GM12864 (cell line): ENCODE results near the gene APOA1.

Experiments
- DNase-seq: peaks from one replicate; pipeline ENCODE4 v3.0.0-alpha.2; 2011; ENCODE audit warnings: low read depth
- H3K4me3 ChIP-seq: 2 replicates; pipeline ENCODE4 v1.5.1; 2011; ENCODE audit warnings: mild to moderate bottlenecking, low read depth, low read length, control low read depth
- TF ChIP-seq, protein P1 (sequence below): IDR thresholded peaks from 2 replicates; pipeline ENCODE4 v1.5.1; 2011; ENCODE audit warnings: low read depth, mild to moderate bottlenecking, moderate library complexity, low read length, control low read depth, inconsistent platforms; ENCODE audit errors: missing control alignments

Gene APOA1

DNA sequence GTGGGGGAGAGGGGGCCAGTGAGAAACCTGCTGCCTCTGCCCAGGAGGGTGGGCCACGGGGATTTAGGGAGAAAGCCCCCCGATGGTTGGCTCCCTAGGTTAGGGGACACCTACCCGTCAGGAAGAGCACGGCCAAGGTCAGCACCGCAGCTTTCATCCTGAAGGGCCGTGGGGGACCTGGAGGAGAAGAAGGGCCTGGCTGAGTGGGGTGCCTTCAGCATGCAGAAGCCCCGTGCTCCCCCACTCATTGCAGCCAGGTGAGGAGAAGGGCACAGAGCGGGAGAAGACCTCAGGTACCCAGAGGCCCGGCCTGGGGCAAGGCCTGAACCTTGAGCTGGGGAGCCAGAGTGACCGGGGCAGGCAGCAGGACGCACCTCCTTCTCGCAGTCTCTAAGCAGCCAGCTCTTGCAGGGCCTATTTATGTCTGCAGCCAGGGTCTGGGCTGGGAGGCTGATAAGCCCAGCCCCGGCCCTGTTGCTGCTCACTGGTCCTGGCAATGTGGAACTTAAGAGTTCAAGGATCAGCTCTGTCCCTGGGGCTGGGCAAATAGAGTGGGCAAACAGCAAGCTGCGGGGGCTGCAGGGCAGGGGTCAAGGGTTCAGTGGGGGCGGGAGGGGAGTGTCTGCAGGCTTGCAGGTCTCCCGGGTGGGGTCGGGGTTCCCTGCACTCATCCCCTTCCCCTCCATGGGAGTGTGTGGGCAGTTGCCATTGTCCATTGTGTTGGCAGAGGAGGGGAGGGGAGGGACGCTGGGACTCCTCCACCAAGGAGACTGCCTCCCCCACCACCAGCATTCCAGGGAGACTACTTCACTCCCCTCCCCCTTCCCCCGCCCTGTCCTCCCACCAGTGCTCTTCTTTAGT lies at the start of gene APOA1:
Gene APOA1 (minus strand): TSS at position 392 of the 861 bp plus-strand sequence. CDS start 235 bp downstream, at position 157.
- TF ChIP-seq, protein P1, sequence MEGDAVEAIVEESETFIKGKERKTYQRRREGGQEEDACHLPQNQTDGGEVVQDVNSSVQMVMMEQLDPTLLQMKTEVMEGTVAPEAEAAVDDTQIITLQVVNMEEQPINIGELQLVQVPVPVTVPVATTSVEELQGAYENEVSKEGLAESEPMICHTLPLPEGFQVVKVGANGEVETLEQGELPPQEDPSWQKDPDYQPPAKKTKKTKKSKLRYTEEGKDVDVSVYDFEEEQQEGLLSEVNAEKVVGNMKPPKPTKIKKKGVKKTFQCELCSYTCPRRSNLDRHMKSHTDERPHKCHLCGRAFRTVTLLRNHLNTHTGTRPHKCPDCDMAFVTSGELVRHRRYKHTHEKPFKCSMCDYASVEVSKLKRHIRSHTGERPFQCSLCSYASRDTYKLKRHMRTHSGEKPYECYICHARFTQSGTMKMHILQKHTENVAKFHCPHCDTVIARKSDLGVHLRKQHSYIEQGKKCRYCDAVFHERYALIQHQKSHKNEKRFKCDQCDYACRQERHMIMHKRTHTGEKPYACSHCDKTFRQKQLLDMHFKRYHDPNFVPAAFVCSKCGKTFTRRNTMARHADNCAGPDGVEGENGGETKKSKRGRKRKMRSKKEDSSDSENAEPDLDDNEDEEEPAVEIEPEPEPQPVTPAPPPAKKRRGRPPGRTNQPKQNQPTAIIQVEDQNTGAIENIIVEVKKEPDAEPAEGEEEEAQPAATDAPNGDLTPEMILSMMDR: no peak
- no peak for DNase-seq
- no peak within 1 kb of the TSS for H3K4me3 ChIP-seq

DNA sequence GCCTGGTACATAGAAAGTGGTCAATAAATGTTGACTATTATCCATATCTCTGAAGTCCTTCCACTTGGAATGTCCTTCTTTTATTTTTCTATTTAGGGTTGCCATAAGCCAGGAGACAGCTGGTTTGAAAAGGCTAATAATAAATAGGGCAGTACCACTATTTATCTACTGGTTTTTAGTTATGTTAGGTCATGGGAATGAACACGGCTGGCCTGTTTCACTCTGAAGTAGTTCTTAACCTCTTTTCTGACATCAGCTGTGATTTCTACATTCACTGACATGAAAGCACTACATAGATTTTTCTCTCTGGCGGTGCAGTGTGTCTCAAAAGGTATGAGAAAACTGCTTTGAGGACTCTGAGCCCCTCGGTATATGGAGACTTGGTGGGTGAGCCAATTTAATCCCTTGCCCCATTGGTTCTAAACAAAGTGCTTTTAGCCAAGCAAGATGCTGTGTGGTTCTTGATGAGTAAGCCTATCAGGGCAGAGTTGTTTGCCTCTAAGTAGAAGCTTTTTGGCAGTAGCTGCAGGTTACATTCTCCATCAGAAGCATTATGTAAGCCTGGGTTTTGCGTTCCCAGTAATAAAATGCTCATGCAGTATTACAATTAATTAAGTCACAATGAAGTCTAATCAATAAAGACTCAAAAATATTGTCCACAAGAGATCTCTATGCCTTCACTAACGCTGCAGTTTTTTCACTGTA lies 48.7 kb upstream of the APOA1 start:
- H3K4me3 ChIP-seq: no peak overlapping the region
- TF ChIP-seq, protein P1: no peak
- DNase-seq: no peak

DNA sequence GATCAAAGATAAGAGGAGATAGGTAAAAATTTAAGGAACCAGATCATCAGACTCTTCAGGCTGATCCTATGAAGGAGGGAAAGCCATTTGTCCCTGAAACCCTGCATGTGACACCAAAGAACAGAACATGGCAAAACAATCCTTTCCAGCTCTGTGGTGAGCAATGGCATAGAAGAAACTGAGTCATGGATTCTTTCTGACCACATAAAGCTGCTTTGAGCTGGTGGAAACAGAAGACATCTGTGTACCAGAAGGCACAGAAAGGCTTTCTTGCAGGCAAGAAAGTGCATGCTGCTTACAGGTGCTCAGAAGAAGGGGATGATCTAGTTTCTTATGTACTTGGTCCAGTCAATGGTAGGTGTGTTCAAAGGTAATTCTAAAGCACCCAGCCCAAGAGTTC lies 45.0 kb upstream of the APOA1 start:
- H3K4me3 ChIP-seq: no peak overlapping the region
- DNase-seq: no peak
- TF ChIP-seq, protein P1: no peak

DNA sequence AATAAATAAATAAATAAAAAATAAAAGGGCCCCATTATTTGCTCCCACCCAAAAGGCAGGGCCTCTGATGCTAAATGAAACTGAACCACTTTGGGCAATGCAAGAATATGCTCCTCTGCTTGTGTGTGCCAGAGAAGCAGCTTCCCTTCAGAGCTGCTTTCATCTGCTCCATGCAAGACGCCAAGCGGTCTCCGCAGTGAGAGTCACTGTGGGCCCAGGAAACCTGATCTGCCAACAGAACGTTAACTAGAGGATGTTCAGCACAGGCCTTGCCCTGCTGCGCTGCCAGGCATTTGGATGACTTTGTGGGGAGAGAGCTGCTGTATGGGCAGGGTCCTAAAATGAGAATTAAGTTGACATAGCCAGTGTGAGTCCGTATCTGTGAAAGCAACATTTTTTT lies 43.7 kb upstream of the APOA1 start:
- TF ChIP-seq, protein P1: no peak
- no peak for DNase-seq
- H3K4me3 ChIP-seq: no peak overlapping the region

DNA sequence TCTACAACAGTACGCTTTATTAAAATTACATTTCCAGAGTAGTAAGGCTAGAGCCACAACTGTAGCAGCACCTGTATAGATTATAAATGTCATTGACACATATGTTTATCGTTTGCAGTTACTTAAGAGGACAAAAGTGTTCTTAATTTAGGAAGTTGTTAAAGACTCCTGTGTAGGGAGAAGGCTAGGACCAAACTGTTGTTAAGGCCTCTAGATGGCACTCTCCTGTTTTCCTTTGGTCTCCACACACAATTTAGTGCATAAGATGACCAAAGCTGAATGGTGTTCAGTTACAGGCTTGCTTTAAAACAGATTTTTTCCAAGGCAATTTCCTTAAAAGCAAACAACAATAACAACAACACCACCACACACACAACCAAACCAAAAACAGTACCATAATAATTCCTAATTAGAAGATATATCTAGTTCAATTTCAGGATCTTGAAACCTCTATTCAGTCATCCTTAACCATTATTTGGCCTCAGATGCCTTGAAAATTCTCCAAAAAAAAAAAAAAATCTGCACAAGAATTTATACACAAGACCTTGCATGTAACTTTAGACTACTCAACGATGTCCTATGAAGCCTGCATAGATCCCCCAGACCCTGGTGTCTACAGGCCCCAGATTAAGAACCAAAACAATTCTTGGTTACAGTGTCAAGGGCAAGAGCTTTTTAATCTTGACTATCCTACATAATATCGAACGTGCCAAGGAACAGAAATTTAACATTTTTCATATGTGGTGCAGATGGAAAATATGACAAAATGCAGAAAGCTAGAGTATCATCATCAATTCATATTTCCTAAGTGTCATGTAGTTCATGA lies 42.6 kb upstream of the APOA1 start:
- no peak overlapping the region for H3K4me3 ChIP-seq
- TF ChIP-seq, protein P1: peak; percentile 71
- DNase-seq: peak; percentile 37

DNA sequence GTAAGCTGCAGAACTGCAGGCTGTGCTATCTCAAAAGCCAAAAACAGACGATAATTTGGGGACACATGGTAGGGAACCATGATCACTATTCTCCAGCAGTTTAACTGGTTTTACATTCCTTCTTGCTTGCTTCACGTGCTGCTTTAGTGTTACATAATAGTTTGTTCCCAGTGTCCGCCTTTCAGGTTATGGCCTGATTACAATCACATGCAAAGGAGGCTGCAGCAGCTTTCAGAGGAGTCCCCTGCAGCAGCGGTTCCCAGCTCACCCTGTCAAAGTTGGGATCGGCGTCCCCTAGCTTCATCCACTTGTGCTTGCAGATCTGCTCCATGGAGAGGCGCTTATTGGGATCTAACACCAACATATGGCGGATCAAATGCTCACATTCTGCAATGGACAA lies 39.2 kb upstream of the APOA1 start:
- no peak overlapping the region for H3K4me3 ChIP-seq
- TF ChIP-seq, protein P1: no peak
- no peak for DNase-seq
